Effector memory CD8-positive, alpha-beta T cell (primary cell): ENCODE results near the gene VRK1.

ENCODE experiments used
- ATAC-seq: fragments of 150-1000 bp; cut with Tn5 transposase; replicated peaks from 2 replicates; pipeline ENCODE4 v1.10.0; 2021; ENCODE audit warnings: mild to moderate bottlenecking, moderate library complexity
- DNase-seq, 3 experiments: peaks; one replicate each; pipeline ENCODE4 v3.0.0; 2021
- H3K27ac Mint-ChIP-seq, 2 donors: one replicate each; pipeline ENCODE4 v1.8.0; 2022; ENCODE audit warnings: mild to moderate bottlenecking in 2 of 2, mixed read lengths in 2 of 2, moderate library complexity in 2 of 2
- H3K27me3 Mint-ChIP-seq, 2 donors: one replicate each; pipeline ENCODE4 v1.8.0; 2022; ENCODE audit warnings: mixed read lengths in 2 of 2
- H3K36me3 Mint-ChIP-seq: one replicate; pipeline ENCODE4 v1.8.0; 2022; ENCODE audit warnings: mild to moderate bottlenecking, moderate library complexity, mixed read lengths; ENCODE audit not compliant: insufficient read depth
- H3K4me1 Mint-ChIP-seq, 2 donors: one replicate each; pipeline ENCODE4 v1.8.0; 2022; ENCODE audit warnings: low read depth in 2 of 2, mixed read lengths in 2 of 2
- H3K4me3 Mint-ChIP-seq, 2 donors: one replicate each; pipeline ENCODE4 v1.8.0; 2022; ENCODE audit warnings: mild to moderate bottlenecking in 2 of 2, mixed read lengths in 2 of 2, moderate library complexity in 2 of 2
- H3K9me3 Mint-ChIP-seq, 2 donors: one replicate each; pipeline ENCODE4 v1.8.0; 2022; ENCODE audit warnings: mixed read lengths in 2 of 2

VRK1 gene

DNA sequence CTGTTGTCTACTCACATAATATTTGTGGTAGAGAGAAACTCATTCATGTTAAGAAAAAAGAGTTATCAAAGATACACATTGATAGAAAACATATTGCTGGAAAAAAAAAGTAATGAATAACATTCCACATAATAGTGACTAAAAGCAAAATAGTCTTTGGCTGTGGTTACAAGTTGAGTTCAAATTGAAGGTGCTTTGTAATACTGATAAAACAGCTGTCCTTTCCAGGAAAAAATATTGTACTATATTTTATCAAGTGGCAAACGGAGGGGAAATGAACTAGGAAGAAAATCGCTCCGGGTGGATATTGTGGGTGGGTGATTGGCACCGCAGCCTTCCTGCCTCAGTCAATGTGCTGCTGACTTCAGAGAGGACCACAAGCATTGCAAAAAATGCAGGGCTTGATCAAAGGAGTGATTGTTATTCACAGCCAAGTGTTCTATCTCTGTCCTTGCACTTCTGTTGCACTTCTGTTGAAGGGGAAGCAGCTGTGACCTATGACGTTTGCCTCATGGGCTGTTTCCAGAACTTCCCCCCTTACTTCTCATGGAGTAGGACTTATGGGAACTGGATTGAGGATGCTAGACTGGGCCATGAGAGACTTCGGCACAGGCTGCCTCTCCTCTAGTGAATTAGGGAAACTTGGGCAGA, 114.4 kb downstream of the VRK1 start:
- Mint-ChIP-seq H3K4me3 (no peak overlapping the region), H3K36me3 (no peaks in the 10 kb centered on the region), H3K27me3 (no peaks in the 10 kb centered on the region), H3K9me3 (peaks cover 3 to 7% of the 10 kb centered on the region in 2 donors), H3K4me1 (peaks cover 0 to 7% of the 10 kb centered on the region in 2 donors), H3K27ac (no peak overlapping the region)
- DNase-seq (no peak), ATAC-seq (no peak)

- ATAC-seq (no peak), DNase-seq (no peak)
- Mint-ChIP-seq H3K4me1 (peaks cover 0 to 7% of the 10 kb centered on the region in 2 donors), H3K9me3 (peaks cover 3 to 7% of the 10 kb centered on the region in 2 donors), H3K36me3 (no peaks in the 10 kb centered on the region), H3K27me3 (no peaks in the 10 kb centered on the region), H3K4me3 (no peak overlapping the region), H3K27ac (no peak overlapping the region)
Observed at GRCh38 chr14:96914571-96915128, 117.5 kb downstream of the VRK1 start.

DNA sequence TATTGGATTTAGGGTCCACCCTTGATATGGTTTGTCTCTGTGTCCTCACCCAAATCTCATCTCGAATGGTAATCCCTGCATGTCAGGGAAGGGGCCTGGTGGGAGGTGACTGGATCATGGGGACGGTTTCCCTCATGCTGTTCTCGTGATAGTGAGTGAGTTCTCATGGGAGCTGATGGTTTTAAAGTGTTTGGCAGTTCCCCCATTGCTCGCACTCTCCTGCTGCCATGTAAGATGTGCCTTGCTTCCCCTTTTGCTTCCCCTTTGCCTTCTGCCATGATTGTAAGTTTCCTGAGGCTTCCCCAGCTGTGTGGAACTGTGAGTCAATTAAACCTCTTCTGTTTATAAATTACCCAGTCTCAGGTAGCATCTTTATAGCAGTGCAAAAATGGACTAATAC, 118.3 kb downstream of the VRK1 start:
- Mint-ChIP-seq H3K4me1 (peaks cover 0 to 6% of the 10 kb centered on the region in 2 donors), H3K27ac (no peak overlapping the region), H3K4me3 (no peak overlapping the region), H3K36me3 (no peaks in the 10 kb centered on the region), H3K9me3 (no peaks in the 10 kb centered on the region), H3K27me3 (no peaks in the 10 kb centered on the region)
- DNase-seq (no peak), ATAC-seq (no peak)

DNA sequence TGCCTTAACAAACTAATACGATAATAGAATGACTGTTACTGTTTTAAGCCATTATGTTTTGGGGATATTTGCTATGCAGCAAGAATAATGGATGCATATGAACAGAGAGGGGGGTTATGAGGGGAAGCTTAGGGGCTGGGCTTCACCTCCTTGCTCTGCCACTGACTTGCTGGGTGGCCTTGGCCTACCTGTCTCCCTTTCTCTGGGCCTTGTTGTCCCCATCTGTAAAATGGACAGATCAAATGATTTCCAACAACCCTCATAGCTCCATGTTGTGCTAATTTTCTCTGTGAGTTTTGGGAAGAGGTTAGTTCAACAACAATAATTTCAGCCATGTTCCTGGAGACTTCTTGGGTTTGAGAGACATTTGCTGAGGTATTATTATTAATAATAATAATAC, 119.6 kb downstream of the VRK1 start:
- ATAC-seq = no peak
- Mint-ChIP-seq H3K4me1 (peaks cover 0 to 4% of the 10 kb centered on the region in 2 donors), H3K4me3 (no peak overlapping the region)

DNA sequence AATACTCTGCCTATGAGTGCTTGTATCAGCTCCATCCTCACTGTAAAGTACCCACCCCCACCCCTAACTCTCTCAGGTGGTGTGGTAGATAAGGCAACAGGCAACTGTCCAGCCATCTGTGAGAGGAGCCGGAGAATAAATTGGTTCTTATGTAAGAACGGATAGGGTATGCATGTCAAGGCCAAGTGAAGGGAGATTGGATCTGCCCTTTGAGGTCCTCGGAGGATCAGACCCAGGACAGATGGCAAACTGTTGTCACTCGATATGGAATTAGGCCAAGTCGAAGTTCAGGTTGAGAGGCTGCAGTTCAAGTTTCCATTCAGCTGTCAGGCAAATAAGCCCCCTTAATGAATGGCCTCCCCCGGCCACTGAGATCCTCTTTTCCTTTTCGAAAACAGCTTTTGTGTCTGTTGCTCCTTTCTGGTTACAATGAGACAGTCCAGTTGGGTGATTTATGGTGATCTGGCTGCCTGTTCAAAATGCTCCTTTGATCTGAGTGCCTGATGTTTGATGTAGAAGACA, 120.3 kb downstream of the VRK1 start:
- ATAC-seq = no peak
- H3K27me3 Mint-ChIP-seq = no peaks in the 10 kb centered on the region
- H3K27ac Mint-ChIP-seq = no peak overlapping the region
- peaks cover 0 to 4% of the 10 kb centered on the region in 2 donors for H3K4me1 Mint-ChIP-seq
- no peak for DNase-seq
- no peak overlapping the region for H3K4me3 Mint-ChIP-seq
- no peaks in the 10 kb centered on the region for H3K9me3 Mint-ChIP-seq
- H3K36me3 Mint-ChIP-seq = no peaks in the 10 kb centered on the region

More for the DNA sequence above, 119.6 kb downstream of the VRK1 start:
- no peak for DNase-seq
- no peak overlapping the region for H3K27ac Mint-ChIP-seq
- no peaks in the 10 kb centered on the region for H3K9me3 Mint-ChIP-seq
- H3K36me3 Mint-ChIP-seq = no peaks in the 10 kb centered on the region
- H3K27me3 Mint-ChIP-seq = no peaks in the 10 kb centered on the region

GRCh38 chr14:96920023-96920422, 122.8 kb downstream of the VRK1 start:
- Mint-ChIP-seq H3K4me1 (no peaks in the 10 kb centered on the region), H3K9me3 (no peaks in the 10 kb centered on the region), H3K36me3 (no peaks in the 10 kb centered on the region), H3K4me3 (no peak overlapping the region), H3K27me3 (no peaks in the 10 kb centered on the region), H3K27ac (no peak overlapping the region)
- DNase-seq = no peak
- no peak for ATAC-seq

GRCh38 chr14:96920820-96921219, 123.6 kb downstream of the VRK1 start:
- no peaks in the 10 kb centered on the region for H3K9me3 Mint-ChIP-seq
- DNase-seq (no peak), ATAC-seq (no peak)
- no peak overlapping the region for H3K27ac Mint-ChIP-seq
- no peak overlapping the region for H3K4me3 Mint-ChIP-seq
- no peaks in the 10 kb centered on the region for H3K4me1 Mint-ChIP-seq
- no peaks in the 10 kb centered on the region for H3K27me3 Mint-ChIP-seq
- no peaks in the 10 kb centered on the region for H3K36me3 Mint-ChIP-seq

- no peak overlapping the region for H3K27ac Mint-ChIP-seq
- ATAC-seq (no peak), DNase-seq (no peak)
- no peak overlapping the region for H3K4me3 Mint-ChIP-seq
- no peaks in the 10 kb centered on the region for H3K27me3 Mint-ChIP-seq
- H3K4me1 Mint-ChIP-seq = no peaks in the 10 kb centered on the region
- no peaks in the 10 kb centered on the region for H3K9me3 Mint-ChIP-seq
- H3K36me3 Mint-ChIP-seq = no peaks in the 10 kb centered on the region
Observed at GRCh38 chr14:96922986-96923385, 125.8 kb downstream of the VRK1 start.

GRCh38 chr14:96925422-96925821, 128.2 kb downstream of the VRK1 start:
- ATAC-seq (no peak), DNase-seq (no peak)

GRCh38 chr14:96926001-96926400, 128.8 kb downstream of the VRK1 start:
- ATAC-seq (no peak), DNase-seq (no peak)
- no peaks in the 10 kb centered on the region for H3K27me3 Mint-ChIP-seq
- peaks cover 0 to 3% of the 10 kb centered on the region in 2 donors for H3K9me3 Mint-ChIP-seq
- H3K36me3 Mint-ChIP-seq = no peaks in the 10 kb centered on the region
- H3K4me1 Mint-ChIP-seq = no peaks in the 10 kb centered on the region
- no peak overlapping the region for H3K27ac Mint-ChIP-seq
- no peak overlapping the region for H3K4me3 Mint-ChIP-seq

More at GRCh38 chr14:96925422-96925821, 128.2 kb downstream of the VRK1 start:
- H3K9me3 Mint-ChIP-seq = peaks cover 0 to 3% of the 10 kb centered on the region in 2 donors
- H3K36me3 Mint-ChIP-seq = no peaks in the 10 kb centered on the region
- no peaks in the 10 kb centered on the region for H3K4me1 Mint-ChIP-seq
- no peaks in the 10 kb centered on the region for H3K27me3 Mint-ChIP-seq
- H3K4me3 Mint-ChIP-seq = no peak overlapping the region
- no peak overlapping the region for H3K27ac Mint-ChIP-seq

- no peaks in the 10 kb centered on the region for H3K36me3 Mint-ChIP-seq
- ATAC-seq = no peak
- no peaks in the 10 kb centered on the region for H3K4me1 Mint-ChIP-seq
- DNase-seq = no peak
- no peaks in the 10 kb centered on the region for H3K27me3 Mint-ChIP-seq
- H3K27ac Mint-ChIP-seq = no peak overlapping the region
- H3K4me3 Mint-ChIP-seq = no peak overlapping the region
- H3K9me3 Mint-ChIP-seq = peaks cover 0 to 3% of the 10 kb centered on the region in 2 donors
Observed at GRCh38 chr14:96928779-96929380, 131.7 kb downstream of the VRK1 start.

DNA sequence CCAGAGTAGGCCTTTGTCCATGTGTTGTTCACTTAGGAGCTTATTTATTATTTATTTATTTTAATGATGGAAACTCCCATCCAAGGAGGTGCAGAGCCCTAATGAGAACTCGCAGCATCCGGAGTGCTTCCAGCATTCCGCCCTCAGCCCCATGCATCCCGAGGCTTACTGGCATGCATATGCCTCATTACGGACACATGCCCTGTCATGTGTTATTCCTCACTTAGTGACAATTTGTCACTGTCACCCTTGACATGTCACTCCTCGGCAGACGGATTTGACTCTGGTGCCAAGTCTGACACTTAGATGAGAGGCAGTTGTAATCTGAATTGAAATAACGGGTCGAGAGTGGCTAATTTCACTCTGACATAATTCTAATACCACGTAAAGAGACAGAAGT, 132.8 kb downstream of the VRK1 start:
- DNase-seq (no peak), ATAC-seq (no peak)
- no peaks in the 10 kb centered on the region for H3K36me3 Mint-ChIP-seq
- no peaks in the 10 kb centered on the region for H3K27me3 Mint-ChIP-seq
- no peak overlapping the region for H3K27ac Mint-ChIP-seq
- no peak overlapping the region for H3K4me3 Mint-ChIP-seq
- H3K4me1 Mint-ChIP-seq = no peaks in the 10 kb centered on the region
- H3K9me3 Mint-ChIP-seq = peaks cover 0 to 3% of the 10 kb centered on the region in 2 donors

GRCh38 chr14:96930526-96930925, 133.3 kb downstream of the VRK1 start:
- Mint-ChIP-seq H3K27me3 (no peaks in the 10 kb centered on the region), H3K27ac (no peak overlapping the region), H3K4me3 (no peak overlapping the region), H3K36me3 (no peaks in the 10 kb centered on the region), H3K9me3 (peaks cover 0 to 3% of the 10 kb centered on the region in 2 donors), H3K4me1 (no peaks in the 10 kb centered on the region)
- ATAC-seq (no peak), DNase-seq (no peak)
